ENCODE results near the gene TMEM30B.

TMEM30B gene

GRCh38 chr14:61280092-61280525 lies 1.0 kb downstream of the TMEM30B start:
- TF ChIP-seq CTCF (IDR thresholded peaks at IDR 0.05), result no peak
- Histone ChIP-seq H3K4me2 (ENCODE audit: low read length) (peak overlapping the region; percentile 96), H3K9ac (peak overlapping the region; percentile 92), H3K9me3 (ENCODE audit: control insufficient read depth, low read length) (no peaks in the 10 kb centered on the region), H3K36me3 (ENCODE audit: control insufficient read depth, insufficient read depth, low read length) (no peaks in the 10 kb centered on the region), H3K27ac (peak overlapping the region; percentile 98), H3K4me3 (ENCODE audit: low read depth, low read length) (peak overlapping the region; percentile 82), H3K4me1 (peaks cover 2% of the 10 kb centered on the region), H2AFZ (peak overlapping the region; percentile 91), H3K79me2 (peaks cover 18% of the 10 kb centered on the region), H3K27me3 (ENCODE audit: control insufficient read depth, insufficient read depth, low read length) (no peaks in the 10 kb centered on the region)

GRCh38 chr14:61279082-61279481 lies 2.1 kb downstream of the TMEM30B start:
- Histone ChIP-seq H3K36me3 (ENCODE audit: control insufficient read depth, insufficient read depth, low read length) (no peaks in the 10 kb centered on the region), H3K9ac (no peak overlapping the region), H3K4me2 (ENCODE audit: low read length) (peak overlapping the region; percentile 96), H3K79me2 (peaks cover 18% of the 10 kb centered on the region), H3K27ac (peak overlapping the region; percentile 98), H3K9me3 (ENCODE audit: control insufficient read depth, low read length) (no peaks in the 10 kb centered on the region), H3K4me1 (peaks cover 2% of the 10 kb centered on the region), H2AFZ (no peak overlapping the region), H3K27me3 (ENCODE audit: control insufficient read depth, insufficient read depth, low read length) (no peaks in the 10 kb centered on the region), H3K4me3 (ENCODE audit: low read depth, low read length) (peak overlapping the region; percentile 82)
- no peak for TF ChIP-seq CTCF (IDR thresholded peaks at IDR 0.05)

GRCh38 chr14:61277784-61278183 lies 3.4 kb downstream of the TMEM30B start:
- Histone ChIP-seq H3K4me2 (ENCODE audit: low read length) (peak overlapping the region; percentile 96), H3K36me3 (ENCODE audit: control insufficient read depth, insufficient read depth, low read length) (no peaks in the 10 kb centered on the region), H3K9me3 (ENCODE audit: control insufficient read depth, low read length) (no peaks in the 10 kb centered on the region), H3K27ac (no peak overlapping the region), H2AFZ (no peak overlapping the region), H3K27me3 (ENCODE audit: control insufficient read depth, insufficient read depth, low read length) (no peaks in the 10 kb centered on the region), H3K4me3 (ENCODE audit: low read depth, low read length) (peak overlapping the region; percentile 82), H3K4me1 (no peaks in the 10 kb centered on the region), H3K79me2 (peaks cover 18% of the 10 kb centered on the region), H3K9ac (no peak overlapping the region)
- TF ChIP-seq CTCF (IDR thresholded peaks at IDR 0.05), result no peak

GRCh38 chr14:61277232-61277631 lies 3.9 kb downstream of the TMEM30B start:
- Histone ChIP-seq H3K4me3 (ENCODE audit: low read depth, low read length) (no peak overlapping the region), H3K36me3 (ENCODE audit: control insufficient read depth, insufficient read depth, low read length) (no peaks in the 10 kb centered on the region), H2AFZ (no peak overlapping the region), H3K27ac (no peak overlapping the region), H3K9me3 (ENCODE audit: control insufficient read depth, low read length) (no peaks in the 10 kb centered on the region), H3K4me2 (ENCODE audit: low read length) (no peak overlapping the region), H3K9ac (no peak overlapping the region), H3K4me1 (no peaks in the 10 kb centered on the region), H3K79me2 (peaks cover 18% of the 10 kb centered on the region), H3K27me3 (ENCODE audit: control insufficient read depth, insufficient read depth, low read length) (no peaks in the 10 kb centered on the region)
- TF ChIP-seq CTCF (IDR thresholded peaks at IDR 0.05), result no peak

- TF ChIP-seq CTCF (IDR thresholded peaks at IDR 0.05), result no peak
- Histone ChIP-seq H2AFZ (no peak overlapping the region), H3K9me3 (ENCODE audit: control insufficient read depth, low read length) (no peaks in the 10 kb centered on the region), H3K9ac (no peak overlapping the region), H3K4me1 (no peaks in the 10 kb centered on the region), H3K27ac (no peak overlapping the region), H3K27me3 (ENCODE audit: control insufficient read depth, insufficient read depth, low read length) (no peaks in the 10 kb centered on the region), H3K4me2 (ENCODE audit: low read length) (no peak overlapping the region), H3K79me2 (peaks cover 7% of the 10 kb centered on the region), H3K4me3 (ENCODE audit: low read depth, low read length) (no peak overlapping the region), H3K36me3 (ENCODE audit: control insufficient read depth, insufficient read depth, low read length) (no peaks in the 10 kb centered on the region)
Observed at GRCh38 chr14:61271552-61271951, 9.6 kb downstream of the TMEM30B start.
